Endodermal cell (in vitro differentiated cells): ENCODE measurements around the gene ZBTB37. TPM values are rescaled to one million over a fixed set of nuclear protein-coding genes. Genes with fewer than 3 reads are reported as not detected.

Experiments
- DNase-seq: peaks from one replicate; pipeline ENCODE4 v3.0.0-alpha.2; 2017
- H3K27ac ChIP-seq: 2 replicates; pipeline ENCODE4 v1.5.1; 2013; ENCODE audit warnings: mild to moderate bottlenecking, low read depth, low read length, moderate library complexity
- H3K27me3 ChIP-seq: 2 replicates; pipeline ENCODE4 v1.6.1; 2013; ENCODE audit warnings: mild to moderate bottlenecking, low read length, moderate library complexity; ENCODE audit not compliant: insufficient read depth, control insufficient read depth, poor library complexity, severe bottlenecking
- H3K36me3 ChIP-seq: 2 replicates; pipeline ENCODE4 v1.7.0; 2013; ENCODE audit warnings: mild to moderate bottlenecking, low read length, moderate library complexity; ENCODE audit not compliant: control insufficient read depth, insufficient read depth
- H3K4me1 ChIP-seq: one replicate; pipeline ENCODE4 v1.7.0; 2013; ENCODE audit warnings: low read length; ENCODE audit not compliant: control insufficient read depth, insufficient read depth
- H3K4me3 ChIP-seq: 2 replicates; pipeline ENCODE4 v1.5.1; 2013; ENCODE audit warnings: mild to moderate bottlenecking, low read length, moderate library complexity
- H3K9ac ChIP-seq: 2 replicates; pipeline ENCODE4 v1.6.1; 2013; ENCODE audit warnings: mild to moderate bottlenecking, low read length, moderate library complexity; ENCODE audit not compliant: poor library complexity, severe bottlenecking; ENCODE audit errors: extremely low read depth
- H3K9me3 ChIP-seq: 2 replicates; pipeline ENCODE4 v1.6.1; 2013; ENCODE audit warnings: mild to moderate bottlenecking, low read length, moderate library complexity; ENCODE audit not compliant: control insufficient read depth
- H3K27ac Mint-ChIP-seq: 2 replicates; pipeline ENCODE4 v1.8.0; 2020; ENCODE audit warnings: mixed read lengths
- H3K27me3 Mint-ChIP-seq: 2 replicates; pipeline ENCODE4 v1.8.0; 2021; ENCODE audit warnings: mild to moderate bottlenecking, mixed read lengths; ENCODE audit not compliant: insufficient read depth
- H3K36me3 Mint-ChIP-seq: 2 replicates; pipeline ENCODE4 v1.8.0; 2020; ENCODE audit warnings: low read depth, mixed read lengths
- H3K4me1 Mint-ChIP-seq: 2 replicates; pipeline ENCODE4 v1.8.0; 2020; ENCODE audit warnings: mixed read lengths
- H3K4me3 Mint-ChIP-seq: 2 replicates; pipeline ENCODE4 v1.8.0; 2020; ENCODE audit warnings: mild to moderate bottlenecking, moderate library complexity, mixed read lengths
- H3K9me3 Mint-ChIP-seq: 2 replicates; pipeline ENCODE4 v1.8.0; 2020; ENCODE audit warnings: mild to moderate bottlenecking, mixed read lengths
- WGBS, 2 experiments: methylation state at CpG; one replicate each; pipeline versions ENCODE4 v1.1.5 to v1.1.7; 2013; ENCODE audit warnings: missing lambda C conversion rate in 2 of 2, mixed read lengths in 1 of 2; ENCODE audit not compliant: insufficient coverage in 1 of 2, insufficient read length in 1 of 2; 5-methylcytosine and 5-hydroxymethylcytosine counted together
- total RNA-seq, 2 donors: library from RNA; stranded (reverse); fragmentation: NEBNext Ultra II Directional in 1 of 2; extraction: Animal tissue kit (Norgen Biotek cat#: 25700) in 1 of 2; gene quantifications; 2 replicates in 1 of 2; 3 replicates in 1 of 2; pipeline ENCODE4 v1.2.1, GENCODE V29; 2021
- TF ChIP-seq, protein P1 (sequence below): fragments of 200-600 bp; sonication (generic); conservative IDR thresholded peaks from 2 replicates; pipeline ENCODE4 v1.5.0; 2021; ENCODE audit warnings: antibody characterized with exemption, mild to moderate bottlenecking

The ZBTB37 gene
- total RNA-seq, 2 donors from 2014 or later = 17.4 to 24.2 TPM

DNA sequence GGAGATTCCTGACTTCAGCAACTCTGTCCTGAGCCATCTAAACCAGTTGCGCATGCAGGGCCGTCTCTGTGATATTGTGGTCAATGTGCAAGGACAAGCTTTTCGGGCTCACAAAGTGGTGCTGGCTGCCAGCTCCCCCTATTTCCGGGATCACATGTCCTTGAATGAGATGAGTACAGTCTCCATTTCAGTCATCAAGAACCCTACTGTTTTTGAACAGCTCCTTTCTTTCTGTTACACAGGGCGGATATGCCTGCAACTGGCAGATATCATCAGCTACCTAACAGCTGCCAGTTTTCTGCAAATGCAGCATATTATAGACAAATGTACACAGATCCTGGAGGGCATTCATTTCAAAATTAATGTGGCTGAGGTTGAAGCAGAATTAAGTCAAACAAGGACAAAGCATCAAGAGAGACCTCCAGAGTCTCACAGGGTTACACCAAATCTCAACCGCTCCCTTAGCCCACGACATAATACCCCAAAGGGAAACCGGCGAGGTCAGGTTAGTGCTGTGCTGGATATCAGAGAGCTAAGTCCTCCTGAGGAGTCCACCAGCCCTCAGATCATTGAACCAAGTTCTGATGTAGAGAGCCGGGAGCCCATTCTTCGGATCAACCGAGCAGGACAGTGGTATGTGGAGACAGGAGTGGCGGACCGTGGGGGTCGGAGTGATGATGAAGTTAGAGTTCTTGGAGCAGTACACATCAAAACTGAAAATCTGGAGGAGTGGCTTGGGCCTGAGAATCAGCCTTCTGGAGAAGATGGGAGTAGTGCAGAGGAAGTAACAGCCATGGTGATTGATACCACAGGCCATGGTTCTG, 2.3 kb downstream of the ZBTB37 start:
- Mint-ChIP-seq H3K4me1 (peaks cover 26% of the 10 kb centered on the region), H3K36me3 (peaks cover 61% of the 10 kb centered on the region), H3K27me3 (no peaks in the 10 kb centered on the region), H3K9me3 (no peaks in the 10 kb centered on the region), H3K27ac (peak overlapping the region; percentile 9), H3K4me3 (no peak overlapping the region)
- H3K4me1 ChIP-seq = no peaks in the 10 kb centered on the region
- no peaks in the 10 kb centered on the region for H3K27me3 ChIP-seq
- H3K9ac ChIP-seq = no peak overlapping the region
- no peak for DNase-seq
- peaks cover 55% of the 10 kb centered on the region for H3K36me3 ChIP-seq
- H3K9me3 ChIP-seq = no peaks in the 10 kb centered on the region
- TF ChIP-seq, protein P1, sequence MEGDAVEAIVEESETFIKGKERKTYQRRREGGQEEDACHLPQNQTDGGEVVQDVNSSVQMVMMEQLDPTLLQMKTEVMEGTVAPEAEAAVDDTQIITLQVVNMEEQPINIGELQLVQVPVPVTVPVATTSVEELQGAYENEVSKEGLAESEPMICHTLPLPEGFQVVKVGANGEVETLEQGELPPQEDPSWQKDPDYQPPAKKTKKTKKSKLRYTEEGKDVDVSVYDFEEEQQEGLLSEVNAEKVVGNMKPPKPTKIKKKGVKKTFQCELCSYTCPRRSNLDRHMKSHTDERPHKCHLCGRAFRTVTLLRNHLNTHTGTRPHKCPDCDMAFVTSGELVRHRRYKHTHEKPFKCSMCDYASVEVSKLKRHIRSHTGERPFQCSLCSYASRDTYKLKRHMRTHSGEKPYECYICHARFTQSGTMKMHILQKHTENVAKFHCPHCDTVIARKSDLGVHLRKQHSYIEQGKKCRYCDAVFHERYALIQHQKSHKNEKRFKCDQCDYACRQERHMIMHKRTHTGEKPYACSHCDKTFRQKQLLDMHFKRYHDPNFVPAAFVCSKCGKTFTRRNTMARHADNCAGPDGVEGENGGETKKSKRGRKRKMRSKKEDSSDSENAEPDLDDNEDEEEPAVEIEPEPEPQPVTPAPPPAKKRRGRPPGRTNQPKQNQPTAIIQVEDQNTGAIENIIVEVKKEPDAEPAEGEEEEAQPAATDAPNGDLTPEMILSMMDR = no peak
- WGBS, 2 experiments = 97 to 98% methylated on average over 12 to 15 of the region's 15 CpGs
- H3K27ac ChIP-seq = no peak overlapping the region
- H3K4me3 ChIP-seq = no peak overlapping the region

- 91 to 95% methylated on average over 5 of the region's 5 CpGs for WGBS, 2 experiments
- peak overlapping the region; percentile 9 for H3K27ac Mint-ChIP-seq
- peaks cover 20% of the 10 kb centered on the region for H3K4me1 Mint-ChIP-seq
These were observed 2.9 kb downstream of the ZBTB37 start for GRCh38 chr1:173871091-173871490.

GRCh38 chr1:173871500-173871899, 3.3 kb downstream of the ZBTB37 start:
- no peak for DNase-seq
- peaks cover 58% of the 10 kb centered on the region for H3K36me3 Mint-ChIP-seq
- Histone ChIP-seq H3K4me3 (no peak overlapping the region), H3K9ac (no peak overlapping the region), H3K27ac (no peak overlapping the region), H3K9me3 (no peaks in the 10 kb centered on the region), H3K27me3 (no peaks in the 10 kb centered on the region), H3K36me3 (peaks cover 50% of the 10 kb centered on the region), H3K4me1 (no peaks in the 10 kb centered on the region)
- no peak overlapping the region for H3K4me3 Mint-ChIP-seq
- 73 to 90% methylated on average over 2 of the region's 2 CpGs for WGBS, 2 experiments
- no peaks in the 10 kb centered on the region for H3K27me3 Mint-ChIP-seq
- H3K4me1 Mint-ChIP-seq = peaks cover 20% of the 10 kb centered on the region
- no peak overlapping the region for H3K27ac Mint-ChIP-seq
- TF ChIP-seq, protein P1 = peak; percentile 35
- H3K9me3 Mint-ChIP-seq = no peaks in the 10 kb centered on the region

More at GRCh38 chr1:173871091-173871490, 2.9 kb downstream of the ZBTB37 start:
- H3K36me3 Mint-ChIP-seq = peaks cover 60% of the 10 kb centered on the region
- TF ChIP-seq, protein P1 = no peak
- Histone ChIP-seq H3K27me3 (no peaks in the 10 kb centered on the region), H3K4me3 (no peak overlapping the region), H3K27ac (no peak overlapping the region), H3K9me3 (no peaks in the 10 kb centered on the region), H3K4me1 (no peaks in the 10 kb centered on the region), H3K36me3 (peaks cover 50% of the 10 kb centered on the region), H3K9ac (no peak overlapping the region)
- no peaks in the 10 kb centered on the region for H3K27me3 Mint-ChIP-seq
- H3K4me3 Mint-ChIP-seq = no peak overlapping the region
- no peaks in the 10 kb centered on the region for H3K9me3 Mint-ChIP-seq
- DNase-seq = no peak
